Thyroid gland (tissue), 4 donors: ENCODE measurements around the gene FGFBP1.

ENCODE experiments used
- POLR2A ChIP-seq, 2 donors: fragments of 450-650 bp; IDR thresholded peaks; one replicate each; pipeline ENCODE4 v1.6.1; 2017; ENCODE audit warnings: antibody characterized with exemption in 2 of 2, mild to moderate bottlenecking in 2 of 2, moderate library complexity in 1 of 2
- TF ChIP-seq, protein P1 (sequence below), 6 experiments: fragments of 200-600 bp in 3 of 6; fragments of 450-650 bp in 3 of 6; sonication (generic) in 3 of 6; IDR thresholded peaks; one replicate each; pipeline ENCODE4 v1.5.1; 2016 to 2019; ENCODE audit warnings: antibody characterized with exemption in 6 of 6, mild to moderate bottlenecking in 2 of 6, inconsistent platforms in 1 of 6, moderate library complexity in 1 of 6

DNA sequence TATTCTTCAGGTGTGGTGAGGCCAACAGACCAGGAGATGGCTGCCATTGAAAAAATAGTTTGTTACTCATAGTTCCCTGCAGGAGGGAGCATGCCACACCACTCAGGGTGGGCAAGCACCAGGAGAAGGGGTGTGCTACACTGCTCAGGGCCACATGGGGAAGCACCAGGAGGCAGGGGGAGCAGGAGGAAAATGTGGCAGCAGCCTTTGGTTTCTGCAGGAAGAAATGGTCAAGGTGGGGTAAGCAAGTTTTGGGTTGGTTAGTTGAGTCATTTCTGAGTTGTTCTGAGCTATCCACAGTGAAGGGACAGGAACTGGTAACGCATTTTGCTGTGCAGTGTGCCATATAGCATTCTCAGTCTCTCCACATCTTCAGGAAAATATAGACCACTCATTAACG lies 23.8 kb downstream of the FGFBP1 start:
- TF ChIP-seq, protein P1, sequence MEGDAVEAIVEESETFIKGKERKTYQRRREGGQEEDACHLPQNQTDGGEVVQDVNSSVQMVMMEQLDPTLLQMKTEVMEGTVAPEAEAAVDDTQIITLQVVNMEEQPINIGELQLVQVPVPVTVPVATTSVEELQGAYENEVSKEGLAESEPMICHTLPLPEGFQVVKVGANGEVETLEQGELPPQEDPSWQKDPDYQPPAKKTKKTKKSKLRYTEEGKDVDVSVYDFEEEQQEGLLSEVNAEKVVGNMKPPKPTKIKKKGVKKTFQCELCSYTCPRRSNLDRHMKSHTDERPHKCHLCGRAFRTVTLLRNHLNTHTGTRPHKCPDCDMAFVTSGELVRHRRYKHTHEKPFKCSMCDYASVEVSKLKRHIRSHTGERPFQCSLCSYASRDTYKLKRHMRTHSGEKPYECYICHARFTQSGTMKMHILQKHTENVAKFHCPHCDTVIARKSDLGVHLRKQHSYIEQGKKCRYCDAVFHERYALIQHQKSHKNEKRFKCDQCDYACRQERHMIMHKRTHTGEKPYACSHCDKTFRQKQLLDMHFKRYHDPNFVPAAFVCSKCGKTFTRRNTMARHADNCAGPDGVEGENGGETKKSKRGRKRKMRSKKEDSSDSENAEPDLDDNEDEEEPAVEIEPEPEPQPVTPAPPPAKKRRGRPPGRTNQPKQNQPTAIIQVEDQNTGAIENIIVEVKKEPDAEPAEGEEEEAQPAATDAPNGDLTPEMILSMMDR (IDR thresholded peaks at IDR 0.05): no peak
- TF ChIP-seq POLR2A (IDR thresholded peaks at IDR 0.05): no peak
